ENCODE data around the gene HRAS.

Gene HRAS

GRCh38 chr11:553083-553987 lies 18.0 kb upstream of the HRAS start:
- DNase-seq (ENCODE audit: low spot score), result no peak

DNA sequence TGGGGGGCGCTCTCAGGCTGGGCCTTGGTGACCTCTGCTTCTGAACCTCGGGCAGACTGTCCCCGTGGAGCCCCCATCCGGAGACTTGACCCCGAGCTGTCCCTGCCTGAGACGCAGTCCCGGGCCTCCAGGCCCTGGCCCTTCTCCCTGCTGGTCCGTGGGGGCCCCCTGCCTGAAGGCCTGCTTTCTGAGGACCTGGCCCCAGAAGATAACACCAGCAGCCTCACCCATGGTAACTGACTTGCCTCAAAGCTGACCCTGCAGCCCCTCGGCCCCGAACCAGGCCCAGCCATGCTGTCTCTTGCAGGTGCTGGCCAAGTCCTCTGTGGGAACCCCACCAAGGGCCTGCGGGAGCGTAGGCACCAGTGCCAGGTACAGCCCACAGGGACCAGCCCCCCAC lies 16.2 kb upstream of the HRAS start:
- no peak for DNase-seq (ENCODE audit: low spot score)

GRCh38 chr11:551131-551530 lies 15.8 kb upstream of the HRAS start:
- no peak for DNase-seq (ENCODE audit: low spot score)

DNA sequence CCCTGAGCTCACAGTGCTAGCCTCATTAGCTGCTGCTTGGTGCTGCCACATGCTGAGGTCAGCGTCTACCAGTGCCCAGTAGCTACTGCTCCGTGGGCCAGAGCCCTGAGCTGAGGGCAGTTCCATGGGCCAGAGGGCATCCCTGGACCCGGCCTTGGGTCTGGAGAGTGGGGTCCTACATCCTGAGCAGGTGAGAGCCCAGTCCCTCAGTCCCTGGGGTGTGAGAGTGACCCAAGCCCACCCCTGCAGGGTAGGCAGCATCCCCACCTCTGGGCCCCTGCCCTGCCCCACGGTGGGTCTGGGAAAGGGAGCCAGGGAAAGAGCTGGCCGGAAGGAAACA lies 15.3 kb upstream of the HRAS start:
- no peak for DNase-seq (ENCODE audit: low spot score)

DNA sequence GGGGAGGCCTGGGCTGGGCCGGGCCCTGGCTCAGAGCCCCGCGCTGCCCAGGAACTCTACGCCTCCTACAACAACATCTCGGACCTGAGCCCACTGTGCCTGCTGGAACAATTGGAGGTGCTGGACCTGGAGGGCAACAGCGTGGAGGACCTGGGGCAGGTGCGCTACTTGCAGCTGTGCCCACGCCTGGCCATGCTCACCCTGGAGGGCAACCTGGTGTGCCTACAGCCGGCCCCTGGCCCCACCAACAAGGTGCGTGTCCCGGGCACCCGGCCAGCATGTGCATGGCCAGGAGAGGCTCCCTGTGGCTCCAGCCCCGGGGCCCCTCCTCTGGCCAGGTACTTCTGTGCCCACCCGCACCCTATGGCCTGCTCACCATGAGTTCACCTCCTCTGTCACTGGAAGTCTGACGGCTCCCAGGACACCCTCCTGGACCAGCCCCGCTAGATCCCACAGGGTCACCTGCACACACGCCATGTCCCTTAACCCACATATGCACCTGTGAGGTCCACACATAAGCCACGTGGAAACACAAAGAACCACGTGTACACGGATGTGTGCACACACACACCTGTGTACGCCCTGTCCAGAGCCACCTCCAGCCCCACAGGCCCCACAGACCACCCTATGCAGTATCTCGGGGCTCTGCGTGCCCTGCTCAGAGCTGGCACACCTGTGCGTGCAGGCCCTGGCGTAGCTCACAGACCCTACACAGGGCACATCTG lies 14.8 kb upstream of the HRAS start:
- no peak for DNase-seq (ENCODE audit: low spot score)

- DNase-seq (ENCODE audit: low spot score), result no peak
These were observed 13.6 kb upstream of the HRAS start for GRCh38 chr11:548700-549603.

GRCh38 chr11:545171-545570 lies 9.8 kb upstream of the HRAS start:
- DNase-seq (ENCODE audit: low spot score), result no peak

DNA sequence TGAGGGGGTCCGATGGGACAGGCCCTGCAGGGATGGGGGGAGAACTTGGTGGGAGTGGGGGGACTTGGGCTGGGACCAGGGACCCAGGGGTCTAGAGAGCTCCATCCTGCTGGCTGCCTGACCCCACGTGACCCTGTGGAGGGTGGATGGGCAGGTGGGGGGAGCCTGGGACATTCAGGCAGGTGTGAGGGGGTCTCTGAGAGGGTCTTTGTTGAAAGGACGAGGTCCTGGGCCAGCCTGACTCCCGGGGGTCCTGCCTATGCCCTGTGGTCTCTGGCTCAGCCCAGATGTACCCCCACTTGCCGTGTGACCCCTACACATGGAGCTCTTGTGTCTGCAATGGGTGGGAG lies 9.4 kb upstream of the HRAS start:
- DNase-seq (ENCODE audit: low spot score), result no peak

GRCh38 chr11:541433-541885 lies 6.1 kb upstream of the HRAS start:
- DNase-seq (ENCODE audit: low spot score), result no peak

DNA sequence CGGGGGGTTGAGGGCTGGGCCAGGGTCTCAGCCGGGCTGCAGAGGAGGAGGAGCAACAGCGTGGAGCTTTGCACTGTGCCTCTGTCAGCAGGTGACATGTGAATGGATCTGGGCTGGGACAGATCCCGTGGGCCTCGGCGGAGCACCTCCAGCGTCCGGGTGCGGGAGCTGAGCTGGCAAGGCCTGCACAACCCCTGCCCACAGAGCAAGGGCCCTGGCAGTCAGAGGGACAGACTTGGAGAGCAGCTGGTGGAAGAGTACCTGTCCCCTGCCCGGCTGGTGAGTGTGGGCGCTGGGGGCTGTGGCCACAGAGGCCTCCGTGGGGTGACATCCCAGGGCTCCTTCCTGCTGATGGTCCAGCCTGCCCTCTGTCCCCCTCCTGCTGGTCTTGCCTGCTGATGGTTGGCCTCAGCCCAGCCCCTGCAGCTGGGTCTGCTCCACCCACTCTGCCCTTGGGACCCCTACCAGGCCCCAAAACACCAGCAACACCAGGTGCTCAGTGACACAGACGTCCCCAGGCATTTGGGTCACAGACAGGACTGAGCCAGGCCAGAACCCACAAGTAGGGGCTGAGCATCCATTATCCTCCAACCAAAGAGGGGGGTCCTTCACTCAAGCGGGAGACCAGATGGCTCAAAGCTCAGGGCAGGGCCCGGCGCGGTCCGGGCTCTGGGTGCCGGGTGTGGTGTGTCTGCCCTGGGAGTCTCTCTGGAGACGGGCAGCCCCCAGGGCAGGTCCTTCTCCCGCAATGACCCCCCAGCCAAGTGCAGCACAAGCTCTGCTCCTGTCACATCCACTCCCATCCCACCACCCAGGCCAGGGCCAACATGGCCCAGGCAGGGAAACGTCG lies 5.4 kb upstream of the HRAS start:
- no peak for DNase-seq (ENCODE audit: low spot score)

GRCh38 chr11:539971-540481 lies 4.7 kb upstream of the HRAS start:
- no peak for DNase-seq (ENCODE audit: low spot score)

DNA sequence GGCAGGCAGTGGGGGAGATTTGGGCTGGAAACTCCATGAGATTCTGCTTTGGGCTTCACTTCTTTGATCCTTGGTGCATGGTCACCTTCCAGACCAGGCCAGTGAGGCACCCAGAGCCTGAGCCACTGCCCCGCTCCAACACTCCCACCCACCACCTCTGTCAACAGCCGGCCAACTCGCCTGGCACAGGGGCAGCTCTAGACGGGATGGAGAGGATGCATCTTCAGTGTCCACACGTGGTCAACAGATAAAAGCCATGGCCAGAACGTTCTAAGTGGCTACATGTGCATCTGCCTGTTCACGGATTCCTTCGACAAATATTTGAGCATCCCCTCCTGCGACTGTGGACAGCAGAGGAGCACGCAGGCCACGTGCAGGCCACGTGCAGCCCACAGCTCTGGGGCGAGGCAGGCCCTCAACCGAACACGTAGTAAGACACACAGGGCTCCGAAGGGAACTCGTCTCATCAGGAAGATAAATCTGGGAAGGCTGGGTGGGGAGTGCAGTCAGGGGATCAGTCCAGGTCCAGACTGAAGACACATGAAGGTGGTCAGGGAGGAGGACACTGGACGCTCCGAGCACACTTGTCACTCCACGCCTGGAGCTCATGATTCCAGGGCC lies 3.2 kb upstream of the HRAS start:
- no peak for DNase-seq (ENCODE audit: low spot score)

GRCh38 chr11:537622-538430 lies 2.5 kb upstream of the HRAS start:
- DNase-seq (ENCODE audit: low spot score), result no peak

DNA sequence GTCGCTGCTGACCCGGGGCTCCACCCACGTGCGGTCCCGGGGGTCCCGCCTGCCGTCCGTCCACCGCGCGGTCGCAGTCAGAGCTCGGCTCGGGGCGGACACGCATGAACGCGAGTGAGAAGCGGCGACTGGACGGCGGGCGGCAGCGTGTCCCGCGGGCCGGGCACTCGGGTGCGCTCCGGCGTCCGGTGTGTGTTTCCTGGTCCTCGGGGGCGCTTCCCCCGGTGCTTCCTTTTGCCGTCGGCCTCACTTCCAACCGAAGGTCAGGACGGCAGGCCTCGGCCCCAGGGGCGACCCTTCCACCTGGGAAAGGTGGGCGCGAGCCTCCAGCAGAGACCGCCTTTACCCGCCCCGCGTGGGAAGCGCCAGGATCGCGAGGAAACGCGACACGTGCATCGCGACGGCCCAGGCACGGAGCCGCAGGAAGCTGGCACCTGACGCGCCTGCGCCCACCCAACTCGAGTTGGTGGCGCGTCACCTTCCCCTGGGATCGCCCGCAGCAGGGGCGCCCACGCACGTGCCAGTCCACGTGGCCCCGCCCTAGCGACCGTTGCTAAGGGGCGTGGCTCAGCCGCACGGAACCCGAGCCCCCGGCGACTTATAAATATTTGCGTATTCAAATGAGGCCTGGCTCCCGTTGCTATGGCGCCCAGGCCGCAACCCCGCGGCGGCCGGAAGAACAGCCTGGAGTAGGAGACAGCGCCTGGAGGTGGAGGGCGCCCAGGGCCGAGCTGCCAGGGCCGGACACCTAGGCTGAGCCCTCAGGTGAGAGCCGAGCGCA lies 1.7 kb upstream of the HRAS start, which contains the start of gene LRRC56:
Gene LRRC56, plus strand, starts transcription at position 687 of the 781 bp plus-strand sequence. CDS start 3,158 bp downstream, outside the sequence.
- DNase-seq (ENCODE audit: low spot score), result peak; percentile 67

DNA sequence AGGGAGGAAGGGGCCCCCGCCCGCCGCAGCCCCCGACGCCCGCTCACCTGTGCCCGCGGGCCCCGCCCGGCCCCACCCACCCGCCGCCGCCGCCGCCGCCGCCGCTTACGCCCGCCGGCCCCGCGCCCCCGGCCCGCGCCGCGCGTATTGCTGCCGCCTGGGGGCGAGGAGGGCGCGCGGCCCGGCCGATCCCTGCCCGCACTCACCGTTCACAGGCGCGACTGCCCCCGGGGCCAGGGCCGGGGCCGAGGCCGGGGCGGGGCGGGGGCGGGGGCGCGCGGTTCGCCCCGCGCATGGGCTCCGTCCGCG lies 212 bp downstream of the HRAS start:
- DNase-seq (ENCODE audit: low spot score), result no peak

DNA sequence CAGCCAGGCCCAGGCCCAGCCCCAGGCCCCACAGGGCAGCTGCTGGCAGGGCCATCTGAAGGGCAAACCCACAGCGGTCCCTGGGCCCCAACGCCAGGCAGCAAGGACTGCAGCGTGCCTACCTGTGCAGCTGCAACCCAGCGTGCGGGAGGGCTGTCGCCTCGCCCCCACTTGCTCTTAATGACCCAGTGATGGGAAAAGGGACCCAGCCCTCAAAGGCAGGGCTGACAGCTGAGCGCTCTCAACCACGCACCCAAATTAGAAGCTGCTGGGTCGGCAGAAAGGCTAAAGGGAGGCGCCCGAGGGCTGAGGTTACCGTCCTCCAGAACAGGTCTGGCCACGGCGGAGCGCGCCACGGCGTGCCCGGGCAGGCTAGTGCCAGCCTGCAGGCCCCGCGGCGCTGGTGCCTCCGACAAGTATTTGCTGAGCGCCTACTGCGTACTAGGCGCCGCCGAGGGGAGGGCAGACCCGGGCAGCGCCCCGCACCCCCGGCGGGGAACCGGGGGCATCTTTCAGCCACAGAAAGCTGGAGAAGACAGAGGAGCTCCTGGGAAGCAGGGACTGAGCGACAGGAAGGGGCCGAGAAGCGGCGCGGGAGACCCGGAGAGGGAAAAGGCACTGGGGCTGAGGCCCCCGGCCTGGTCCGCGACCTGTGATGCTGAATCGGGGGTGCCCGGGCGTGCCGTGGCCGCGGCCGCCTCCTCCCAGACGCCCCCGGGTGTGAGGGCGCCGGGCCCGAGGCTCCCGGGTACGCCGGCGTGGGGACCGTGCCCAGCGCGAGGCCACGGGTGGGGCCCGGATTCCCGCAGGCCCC lies 773 bp downstream of the HRAS start:
- DNase-seq (ENCODE audit: low spot score), result peak; percentile 30

- DNase-seq (ENCODE audit: low spot score), result no peak
These were observed 1.6 kb downstream of the HRAS start for GRCh38 chr11:533586-534395.

Data from putamen (tissue), 1 donor.